Hepatocyte (in vitro differentiated cells): ENCODE measurements around the gene ARRB2.

Source experiments
- EZH2 ChIP-seq: fragments of 200-600 bp; sonication (generic); IDR thresholded peaks from 2 replicates; pipeline ENCODE4 v1.6.1; 2016; ENCODE audit warnings: antibody characterized with exemption, mild to moderate bottlenecking, borderline replicate concordance
- EZH2phosphoT487 ChIP-seq: fragments of 200-600 bp; sonication (generic); IDR thresholded peaks from one replicate; pipeline ENCODE4 v1.6.1; 2018; ENCODE audit warnings: antibody characterized with exemption, mild to moderate bottlenecking, low read depth, moderate library complexity; ENCODE audit not compliant: unreplicated experiment, severe bottlenecking
- TF ChIP-seq, protein P1 (sequence below): fragments of 200-600 bp; sonication (generic); IDR thresholded peaks from 2 replicates; pipeline ENCODE4 v1.5.1; 2016; ENCODE audit warnings: antibody characterized with exemption, mild to moderate bottlenecking; ENCODE audit not compliant: poor library complexity

DNA sequence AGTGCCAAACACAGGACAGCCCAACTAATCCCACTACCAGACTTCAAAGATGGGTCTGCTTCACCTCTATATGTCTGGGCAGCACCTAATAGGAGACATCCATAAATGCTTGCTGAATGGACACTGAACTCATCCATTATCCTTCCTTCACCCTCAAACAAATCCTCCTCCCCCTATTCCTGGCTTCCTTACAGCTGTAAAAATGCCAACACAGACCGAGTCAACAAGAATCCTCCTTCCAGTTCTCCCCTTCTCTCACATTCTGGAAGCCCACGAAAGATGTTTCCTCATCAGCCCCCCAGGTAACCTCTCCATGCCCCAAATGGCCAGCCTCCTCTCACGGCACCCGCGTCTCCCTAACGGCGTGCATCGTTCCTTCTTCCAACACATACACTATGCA lies 18.7 kb upstream of the ARRB2 start:
- TF ChIP-seq EZH2: no peak
- TF ChIP-seq, protein P1, sequence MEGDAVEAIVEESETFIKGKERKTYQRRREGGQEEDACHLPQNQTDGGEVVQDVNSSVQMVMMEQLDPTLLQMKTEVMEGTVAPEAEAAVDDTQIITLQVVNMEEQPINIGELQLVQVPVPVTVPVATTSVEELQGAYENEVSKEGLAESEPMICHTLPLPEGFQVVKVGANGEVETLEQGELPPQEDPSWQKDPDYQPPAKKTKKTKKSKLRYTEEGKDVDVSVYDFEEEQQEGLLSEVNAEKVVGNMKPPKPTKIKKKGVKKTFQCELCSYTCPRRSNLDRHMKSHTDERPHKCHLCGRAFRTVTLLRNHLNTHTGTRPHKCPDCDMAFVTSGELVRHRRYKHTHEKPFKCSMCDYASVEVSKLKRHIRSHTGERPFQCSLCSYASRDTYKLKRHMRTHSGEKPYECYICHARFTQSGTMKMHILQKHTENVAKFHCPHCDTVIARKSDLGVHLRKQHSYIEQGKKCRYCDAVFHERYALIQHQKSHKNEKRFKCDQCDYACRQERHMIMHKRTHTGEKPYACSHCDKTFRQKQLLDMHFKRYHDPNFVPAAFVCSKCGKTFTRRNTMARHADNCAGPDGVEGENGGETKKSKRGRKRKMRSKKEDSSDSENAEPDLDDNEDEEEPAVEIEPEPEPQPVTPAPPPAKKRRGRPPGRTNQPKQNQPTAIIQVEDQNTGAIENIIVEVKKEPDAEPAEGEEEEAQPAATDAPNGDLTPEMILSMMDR: no peak
- TF ChIP-seq EZH2phosphoT487: no peak
